HepG2 (cell line): ENCODE measurements around the gene SGPL1. TPM values are rescaled to one million over a fixed set of nuclear protein-coding genes. Genes with fewer than 3 reads are reported as not detected.

Source experiments
- ATAC-seq: fragments of 200-7000 bp; cut with Tn5 transposase; 3 replicates; pipeline ENCODE4 v1.9.1; 2020; ENCODE audit warnings: mild to moderate bottlenecking, moderate library complexity
- BruUV-seq: library from RNA; stranded (reverse); fragments of 400-500 nt; replicated peaks from 2 replicates; lab custom pipeline; 2021; lab: Mats Ljungman, UMichigan
- CTCF ChIA-PET: fragments of 300-600 bp; formaldehyde crosslinking; extraction: SDS; loops from one replicate; lab custom pipeline; 2021; ENCODE audit warnings: low total read pairs, inconsistent platforms, low intra/inter-chr PET ratio; lab: Yijun Ruan, JAX
- POLR2A ChIA-PET: fragments of 350-600 bp; sonication (Branson Sonifier 250); formaldehyde crosslinking; loops from one replicate; lab custom pipeline; 2020; ENCODE audit warnings: antibody characterized with exemption, inconsistent platforms; lab: Yijun Ruan, JAX
- DNase-seq: peaks from one replicate; pipeline ENCODE4 v3.0.0-alpha.2; 2015; ENCODE audit warnings: low spot score
- FAIRE-seq: peaks from 3 replicates; lab custom pipeline; 2011; peaks lifted over from hg19 to GRCh38; lab: Jason Lieb, UNC
- H2AFZ ChIP-seq: one replicate; pipeline ENCODE4 v1.6.1; 2011; ENCODE audit warnings: low read length, inconsistent platforms
- H3K27ac ChIP-seq: fragments of 300-600 bp; 3 replicates; pipeline ENCODE4 v1.8.0; 2011; ENCODE audit warnings: mixed run types, mild to moderate bottlenecking, mixed read lengths, low read length, inconsistent platforms; ENCODE audit not compliant: insufficient read depth; ENCODE audit errors: extremely low read length
- H3K27me3 ChIP-seq, 2 experiments: fragments of 200-600 bp in 1 of 2; 2 replicates in 1 of 2; 3 replicates in 1 of 2; pipeline versions ENCODE4 v1.6.0 to v1.8.0; 2011; ENCODE audit warnings: low read length in 2 of 2, mild to moderate bottlenecking in 2 of 2, moderate library complexity in 2 of 2, inconsistent platforms in 1 of 2; ENCODE audit not compliant: insufficient read depth in 2 of 2, control insufficient read depth in 1 of 2
- H3K36me3 ChIP-seq, 2 experiments: fragments of 200-600 bp in 1 of 2; replicated peaks in 1 of 2; 2 replicates in 1 of 2; 3 replicates in 1 of 2; pipeline versions ENCODE4 v1.5.1 to v1.8.0; 2011; ENCODE audit warnings: low read length in 2 of 2, inconsistent platforms in 1 of 2; ENCODE audit not compliant: insufficient read depth in 2 of 2, control insufficient read depth in 1 of 2
- H3K4me1 ChIP-seq: 2 replicates; pipeline ENCODE4 v1.5.1; 2012; ENCODE audit warnings: low read length, inconsistent platforms; ENCODE audit not compliant: insufficient read depth
- H3K4me2 ChIP-seq: 2 replicates; pipeline ENCODE4 v1.6.0; 2011; ENCODE audit warnings: low read depth, low read length, inconsistent platforms
- H3K4me3 ChIP-seq, 3 experiments: fragments of 200-600 bp in 1 of 3; sonication (generic), shearing (Covaris generic) in 1 of 3; replicated peaks in 1 of 3; 2 replicates each; pipeline ENCODE4 v1.5.1; 2011 to 2016; ENCODE audit warnings: low read length in 3 of 3, inconsistent platforms in 2 of 3, low read depth in 2 of 3, mild to moderate bottlenecking in 2 of 3, control low read depth in 1 of 3, mixed read lengths in 1 of 3; ENCODE audit not compliant: insufficient read depth in 1 of 3
- H3K79me2 ChIP-seq: one replicate; pipeline ENCODE4 v1.6.1; 2011; ENCODE audit warnings: low read length, inconsistent platforms; ENCODE audit not compliant: insufficient read depth
- H3K9ac ChIP-seq: 2 replicates; pipeline ENCODE4 v1.6.0; 2011; ENCODE audit warnings: mild to moderate bottlenecking, low read depth, low read length, inconsistent platforms; ENCODE audit not compliant: insufficient read depth
- H3K9me3 ChIP-seq: 2 replicates; pipeline ENCODE4 v1.5.1; 2012; ENCODE audit warnings: mild to moderate bottlenecking, low read length
- H4K20me1 ChIP-seq: 2 replicates; pipeline ENCODE4 v1.6.0; 2011; ENCODE audit warnings: inconsistent platforms, mild to moderate bottlenecking, low read length, moderate library complexity; ENCODE audit not compliant: insufficient read depth
- AGO2 ChIP-seq: fragments of 200-400 bp; formaldehyde crosslinking; optimal IDR thresholded peaks from 2 replicates; pipeline ENCODE3; 2017; ENCODE audit warnings: mild to moderate bottlenecking, low read depth, low read length, moderate library complexity
- IRF2 ChIP-seq: IDR thresholded peaks from 2 replicates; pipeline ENCODE4 v1.6.1; 2018; ENCODE audit warnings: missing genetic modification reagents, missing compliant biosample characterization
- KAT2B ChIP-seq: fragments of 150-350 bp; IDR thresholded peaks from 2 replicates; pipeline ENCODE4 v1.6.1; 2014; ENCODE audit warnings: low read depth, low read length, borderline replicate concordance
- KLF12 ChIP-seq: sonication (generic); formaldehyde crosslinking; IDR thresholded peaks from 2 replicates; pipeline ENCODE4 v1.4.0; 2020; ENCODE audit warnings: missing genetic modification reagents, borderline replicate concordance
- NFE2 ChIP-seq: sonication (generic); formaldehyde crosslinking; IDR thresholded peaks from 2 replicates; pipeline ENCODE4 v1.4.0; 2020; ENCODE audit warnings: missing genetic modification reagents
- RORA ChIP-seq: sonication (generic); formaldehyde crosslinking; IDR thresholded peaks from 2 replicates; pipeline ENCODE4 v1.5.0; 2020; ENCODE audit warnings: mild to moderate bottlenecking, missing genetic modification reagents, moderate library complexity
- SMYD3 ChIP-seq: sonication (generic); formaldehyde crosslinking; IDR thresholded peaks from 2 replicates; pipeline ENCODE4 v1.8.1; 2023; ENCODE audit warnings: mild to moderate bottlenecking, missing genetic modification reagents
- ZBTB7B ChIP-seq: sonication (generic); formaldehyde crosslinking; IDR thresholded peaks from 2 replicates; pipeline ENCODE4 v1.4.0; 2020; ENCODE audit warnings: missing genetic modification reagents
- ZSCAN22 ChIP-seq: sonication (generic); formaldehyde crosslinking; IDR thresholded peaks from 2 replicates; pipeline ENCODE4 v1.4.0; 2020; ENCODE audit warnings: mild to moderate bottlenecking, missing genetic modification reagents
- WGBS: methylation state at CpG from one replicate; pipeline ENCODE4 v1.1.6; 2017; ENCODE audit warnings: low lambda C conversion rate; 5-methylcytosine and 5-hydroxymethylcytosine counted together
- in situ Hi-C: cut with HindIII; loops from 2 replicates; pipeline ENCODE4 v1.10.0; 2017; ENCODE audit warnings: low pct_unique_long_range_greater_than_20kb; ENCODE audit not compliant: extremely low pct_ligation_motif_present
- intact Hi-C: fragments of 100-400 bp; cut with micrococcal nuclease; formaldehyde crosslinking; loops from one replicate; pipeline ENCODE4 v1.10.0; 2022; ENCODE audit not compliant: unreplicated experiment
- polyA plus RNA-seq, 8 experiments: library from polyadenylated mRNA; depleted of rRNA in 3 of 8; stranded (reverse) in 7 of 8; unstranded in 1 of 8; fragments of >200 nt; fragmentation: Illumina TruSeq in 4 of 8; extraction: Trizol in 4 of 8; gene quantifications; 2 replicates each; pipeline versions ENCODE4 v1.2.1 to v1.2.3, GENCODE V29; 2011 to 2016; ENCODE audit warnings: low read depth in 4 of 8, missing spikeins in 1 of 8, mixed read lengths in 1 of 8; ENCODE audit not compliant: insufficient read depth in 1 of 8
- total RNA-seq, 5 experiments: library from RNA; depleted of rRNA; stranded (reverse); fragments of >200 nt; fragmentation: Illumina TruSeq; extraction: Trizol; gene quantifications; 2 replicates each; pipeline ENCODE4 v1.2.3, GENCODE V29; 2016; ENCODE audit warnings: low read depth in 1 of 5
- TF ChIP-seq, protein P1 (sequence below): sonication (generic); formaldehyde crosslinking; IDR thresholded peaks from 2 replicates; pipeline ENCODE4 v1.8.1; 2023; ENCODE audit warnings: mild to moderate bottlenecking, moderate library complexity, missing genetic modification reagents
- TF ChIP-seq, protein P2 (sequence below): sonication (generic); formaldehyde crosslinking; IDR thresholded peaks from 2 replicates; pipeline ENCODE4 v1.5.0; 2020; ENCODE audit warnings: mild to moderate bottlenecking, missing genetic modification reagents
- TF ChIP-seq, protein P3 (sequence below): sonication (generic); formaldehyde crosslinking; IDR thresholded peaks from 2 replicates; pipeline ENCODE4 v1.4.0; 2020; ENCODE audit warnings: missing genetic modification reagents

Gene SGPL1
- total and polyA plus RNA-seq, 2 of the 13 experiments (the other 11 are each of a cell fraction or from before 2014, with no cell fraction given) = 17.6 to 25.0 TPM

DNA sequence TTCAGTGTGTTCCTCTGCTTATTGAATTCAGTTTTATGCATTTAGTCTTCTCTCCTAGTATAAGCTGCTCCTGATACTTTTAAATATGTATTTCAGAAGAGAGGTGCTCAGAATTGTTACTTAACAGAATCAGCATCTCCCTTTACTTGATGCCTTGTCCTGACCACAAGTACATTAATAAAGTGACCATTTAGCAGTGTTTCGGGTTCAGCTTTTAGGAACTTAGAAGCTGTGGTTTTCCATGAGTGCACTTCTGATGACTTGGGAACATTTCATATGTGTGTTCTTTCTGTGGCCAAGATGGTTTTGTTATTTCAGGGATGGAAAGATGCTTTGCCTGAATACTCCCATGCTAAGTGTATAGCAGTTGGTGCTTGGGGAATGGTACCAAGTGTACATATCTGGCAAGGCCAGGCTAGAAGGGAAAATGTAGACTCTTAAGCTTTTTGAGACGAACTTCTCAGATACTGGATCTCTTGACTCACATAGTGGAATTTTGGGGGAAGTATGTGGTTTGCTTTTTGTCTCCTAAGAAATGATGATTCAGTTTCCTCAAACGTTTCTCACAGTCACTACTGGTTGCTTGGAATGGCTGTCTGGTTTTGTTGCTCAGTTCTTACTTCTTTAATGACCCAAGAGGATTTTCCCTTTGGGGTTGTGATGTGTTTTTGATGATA lies 17.2 kb downstream of the SGPL1 start (continued):
- no peak for TF ChIP-seq ZSCAN22 (CRISPR knock-in tag)
- TF ChIP-seq, protein P1, sequence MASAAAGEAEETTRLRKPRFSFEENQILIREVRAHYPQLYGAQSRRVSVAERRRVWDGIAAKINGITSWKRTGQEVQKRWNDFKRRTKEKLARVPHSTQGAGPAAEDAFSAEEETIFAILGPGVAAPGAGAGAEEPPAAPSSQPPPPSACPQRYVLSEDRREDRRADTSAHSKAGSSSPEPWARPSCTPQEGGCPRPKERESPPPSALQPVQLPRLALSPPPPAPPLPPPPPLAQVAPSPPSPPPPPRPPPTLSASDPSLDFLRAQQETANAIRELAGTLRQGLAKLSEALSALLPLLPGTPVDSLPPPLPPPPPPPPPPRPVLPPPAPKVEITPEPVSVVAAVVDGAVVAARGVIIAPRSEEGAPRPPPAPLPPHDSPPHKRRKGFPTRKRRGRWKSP (CRISPR knock-in tag) = no peak
- TF ChIP-seq, protein P2, sequence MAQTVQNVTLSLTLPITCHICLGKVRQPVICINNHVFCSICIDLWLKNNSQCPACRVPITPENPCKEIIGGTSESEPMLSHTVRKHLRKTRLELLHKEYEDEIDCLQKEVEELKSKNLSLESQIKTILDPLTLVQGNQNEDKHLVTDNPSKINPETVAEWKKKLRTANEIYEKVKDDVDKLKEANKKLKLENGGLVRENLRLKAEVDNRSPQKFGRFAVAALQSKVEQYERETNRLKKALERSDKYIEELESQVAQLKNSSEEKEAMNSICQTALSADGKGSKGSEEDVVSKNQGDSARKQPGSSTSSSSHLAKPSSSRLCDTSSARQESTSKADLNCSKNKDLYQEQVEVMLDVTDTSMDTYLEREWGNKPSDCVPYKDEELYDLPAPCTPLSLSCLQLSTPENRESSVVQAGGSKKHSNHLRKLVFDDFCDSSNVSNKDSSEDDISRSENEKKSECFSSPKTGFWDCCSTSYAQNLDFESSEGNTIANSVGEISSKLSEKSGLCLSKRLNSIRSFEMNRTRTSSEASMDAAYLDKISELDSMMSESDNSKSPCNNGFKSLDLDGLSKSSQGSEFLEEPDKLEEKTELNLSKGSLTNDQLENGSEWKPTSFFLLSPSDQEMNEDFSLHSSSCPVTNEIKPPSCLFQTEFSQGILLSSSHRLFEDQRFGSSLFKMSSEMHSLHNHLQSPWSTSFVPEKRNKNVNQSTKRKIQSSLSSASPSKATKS (CRISPR knock-in tag) = no peak
- no peak for TF ChIP-seq IRF2 (CRISPR knock-in tag)

DNA sequence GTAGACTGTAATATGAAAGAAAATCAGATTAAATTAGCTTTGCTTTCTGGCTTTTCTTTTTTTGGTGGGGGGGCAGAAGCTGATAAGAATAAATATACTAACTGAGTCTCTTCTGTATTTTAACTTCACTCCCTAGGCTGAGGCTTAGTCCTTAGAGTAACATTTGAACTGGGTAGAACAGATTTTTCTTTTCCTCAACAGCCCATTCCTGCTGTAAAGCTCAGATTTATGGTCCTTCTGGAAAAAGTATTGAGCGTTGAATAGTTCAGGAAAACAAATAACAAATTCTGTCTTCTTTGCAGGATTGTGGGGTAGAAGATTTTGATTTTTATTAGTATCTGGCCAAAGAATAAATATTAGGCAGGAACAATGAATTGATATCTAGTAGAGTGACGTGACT lies 17.9 kb downstream of the SGPL1 start:
- Histone ChIP-seq H3K27ac (no peak overlapping the region), H2AFZ (no peak overlapping the region), H3K27me3 (no peaks in the 10 kb centered on the region), H3K4me3 (no peak overlapping the region), H3K9ac (no peak overlapping the region), H3K4me1 (peaks cover 52% of the 10 kb centered on the region), H3K4me2 (no peak overlapping the region), H3K36me3 (peaks cover 0 to 3% of the 10 kb centered on the region in 2 experiments; a peak in 2 of 5 replicates), H4K20me1 (no peaks in the 10 kb centered on the region), H3K9me3 (peaks cover 6% of the 10 kb centered on the region; the same call in 1 of the 2 replicates), H3K79me2 (peaks cover 20% of the 10 kb centered on the region)
- BruUV-seq = no TSS peak
- ChIA-PET CTCF (no interaction called here), POLR2A (no interaction called here)
- ATAC-seq (no peak), DNase-seq (no peak), FAIRE-seq (no peak)
- in situ Hi-C loops (no loop called here), intact Hi-C loops (no loop called here)
- WGBS = 77% methylated on average over 2 of the region's 2 CpGs
- TF ChIP-seq KLF12 (CRISPR knock-in tag) = no peak
- TF ChIP-seq ZBTB7B (CRISPR knock-in tag) = no peak
- no peak for TF ChIP-seq NFE2 (CRISPR knock-in tag)
- no peak for TF ChIP-seq SMYD3
- TF ChIP-seq, protein P3, sequence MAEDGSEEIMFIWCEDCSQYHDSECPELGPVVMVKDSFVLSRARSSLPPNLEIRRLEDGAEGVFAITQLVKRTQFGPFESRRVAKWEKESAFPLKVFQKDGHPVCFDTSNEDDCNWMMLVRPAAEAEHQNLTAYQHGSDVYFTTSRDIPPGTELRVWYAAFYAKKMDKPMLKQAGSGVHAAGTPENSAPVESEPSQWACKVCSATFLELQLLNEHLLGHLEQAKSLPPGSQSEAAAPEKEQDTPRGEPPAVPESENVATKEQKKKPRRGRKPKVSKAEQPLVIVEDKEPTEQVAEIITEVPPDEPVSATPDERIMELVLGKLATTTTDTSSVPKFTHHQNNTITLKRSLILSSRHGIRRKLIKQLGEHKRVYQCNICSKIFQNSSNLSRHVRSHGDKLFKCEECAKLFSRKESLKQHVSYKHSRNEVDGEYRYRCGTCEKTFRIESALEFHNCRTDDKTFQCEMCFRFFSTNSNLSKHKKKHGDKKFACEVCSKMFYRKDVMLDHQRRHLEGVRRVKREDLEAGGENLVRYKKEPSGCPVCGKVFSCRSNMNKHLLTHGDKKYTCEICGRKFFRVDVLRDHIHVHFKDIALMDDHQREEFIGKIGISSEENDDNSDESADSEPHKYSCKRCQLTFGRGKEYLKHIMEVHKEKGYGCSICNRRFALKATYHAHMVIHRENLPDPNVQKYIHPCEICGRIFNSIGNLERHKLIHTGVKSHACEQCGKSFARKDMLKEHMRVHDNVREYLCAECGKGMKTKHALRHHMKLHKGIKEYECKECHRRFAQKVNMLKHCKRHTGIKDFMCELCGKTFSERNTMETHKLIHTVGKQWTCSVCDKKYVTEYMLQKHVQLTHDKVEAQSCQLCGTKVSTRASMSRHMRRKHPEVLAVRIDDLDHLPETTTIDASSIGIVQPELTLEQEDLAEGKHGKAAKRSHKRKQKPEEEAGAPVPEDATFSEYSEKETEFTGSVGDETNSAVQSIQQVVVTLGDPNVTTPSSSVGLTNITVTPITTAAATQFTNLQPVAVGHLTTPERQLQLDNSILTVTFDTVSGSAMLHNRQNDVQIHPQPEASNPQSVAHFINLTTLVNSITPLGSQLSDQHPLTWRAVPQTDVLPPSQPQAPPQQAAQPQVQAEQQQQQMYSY = no peak
- TF ChIP-seq RORA (CRISPR knock-in tag) = no peak
- TF ChIP-seq AGO2 = no peak
- TF ChIP-seq KAT2B = no peak
